Nephron (organoid): ENCODE measurements around the gene UBAC2.

Experiments used
- H3K27ac Mint-ChIP-seq, 3 experiments: 2 replicates each; pipeline ENCODE4 v1.8.0; 2020; ENCODE audit warnings: mixed read lengths in 3 of 3, mild to moderate bottlenecking in 2 of 3, moderate library complexity in 1 of 3
- H3K27me3 Mint-ChIP-seq: 2 replicates; pipeline ENCODE4 v1.8.0; 2021; ENCODE audit warnings: low read depth, mild to moderate bottlenecking, moderate library complexity, mixed read lengths
- H3K36me3 Mint-ChIP-seq: 2 replicates; pipeline ENCODE4 v1.8.0; 2020; ENCODE audit warnings: low read depth, mixed read lengths
- H3K4me1 Mint-ChIP-seq: 2 replicates; pipeline ENCODE4 v1.8.0; 2020; ENCODE audit warnings: mixed read lengths
- H3K4me3 Mint-ChIP-seq, 3 experiments: 2 replicates each; pipeline ENCODE4 v1.8.0; 2020; ENCODE audit warnings: mild to moderate bottlenecking in 3 of 3, mixed read lengths in 3 of 3, moderate library complexity in 2 of 3
- H3K9me3 Mint-ChIP-seq: 2 replicates; pipeline ENCODE4 v1.8.0; 2020; ENCODE audit warnings: mixed read lengths
- TF ChIP-seq, protein P1 (sequence below), 3 experiments: fragments of 200-600 bp; sonication (generic); IDR thresholded peaks; one replicate each; pipeline ENCODE4 v1.5.0; 2021; ENCODE audit warnings: antibody characterized with exemption in 3 of 3; ENCODE audit not compliant: unreplicated experiment in 3 of 3

UBAC2 gene

DNA sequence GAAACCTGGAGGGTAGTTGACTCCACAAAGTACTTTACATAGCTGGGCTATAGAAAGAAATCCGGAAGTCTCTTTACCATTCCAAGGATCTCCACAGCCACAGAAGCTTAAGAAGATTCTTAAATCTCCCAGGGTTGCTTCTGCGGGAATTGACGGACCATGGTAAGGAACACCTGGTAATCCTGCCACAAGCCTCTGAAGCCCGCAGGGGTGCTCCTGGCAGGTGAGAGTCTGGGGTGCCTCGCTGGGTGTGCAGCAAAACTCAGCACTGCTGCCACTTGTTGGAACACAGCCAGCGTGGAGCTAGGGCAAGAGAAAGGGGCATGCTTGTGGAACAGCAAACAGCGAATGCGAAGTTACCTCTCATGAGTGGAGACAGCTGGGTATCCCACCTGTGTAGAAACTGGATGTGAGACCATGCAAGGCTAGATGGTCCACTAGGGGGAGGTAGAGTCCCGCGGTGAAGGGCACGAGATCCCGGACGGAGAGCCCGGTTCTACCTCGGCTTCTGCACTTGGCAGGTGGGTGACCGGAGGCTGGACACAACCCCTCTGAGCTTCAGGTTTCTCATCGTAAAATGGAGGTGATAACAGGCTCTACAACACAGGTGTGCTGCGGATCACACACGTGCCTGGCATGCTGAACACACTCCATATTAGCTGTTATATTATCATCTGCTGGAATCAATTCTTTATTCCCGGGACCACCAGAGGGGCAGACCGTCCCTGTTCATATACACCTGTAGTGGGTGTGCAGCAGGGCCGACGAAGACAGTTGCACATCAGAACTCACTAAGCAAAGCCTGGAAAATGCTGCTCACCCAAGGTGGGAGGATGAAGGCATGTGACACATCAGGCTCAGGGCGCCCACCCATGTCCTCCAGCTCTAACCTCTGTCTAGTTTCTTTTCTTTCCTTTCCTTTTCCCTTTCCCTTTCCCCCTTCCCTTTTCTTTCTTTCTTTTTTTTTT, 24.1 kb upstream of the UBAC2 start:
- Mint-ChIP-seq H3K36me3 (no peaks in the 10 kb centered on the region), H3K4me1 (no peaks in the 10 kb centered on the region), H3K27me3 (peaks cover 16% of the 10 kb centered on the region), H3K9me3 (peaks cover 13% of the 10 kb centered on the region), H3K4me3 (no peak overlapping the region), H3K27ac (no peak overlapping the region)
- TF ChIP-seq, protein P1, sequence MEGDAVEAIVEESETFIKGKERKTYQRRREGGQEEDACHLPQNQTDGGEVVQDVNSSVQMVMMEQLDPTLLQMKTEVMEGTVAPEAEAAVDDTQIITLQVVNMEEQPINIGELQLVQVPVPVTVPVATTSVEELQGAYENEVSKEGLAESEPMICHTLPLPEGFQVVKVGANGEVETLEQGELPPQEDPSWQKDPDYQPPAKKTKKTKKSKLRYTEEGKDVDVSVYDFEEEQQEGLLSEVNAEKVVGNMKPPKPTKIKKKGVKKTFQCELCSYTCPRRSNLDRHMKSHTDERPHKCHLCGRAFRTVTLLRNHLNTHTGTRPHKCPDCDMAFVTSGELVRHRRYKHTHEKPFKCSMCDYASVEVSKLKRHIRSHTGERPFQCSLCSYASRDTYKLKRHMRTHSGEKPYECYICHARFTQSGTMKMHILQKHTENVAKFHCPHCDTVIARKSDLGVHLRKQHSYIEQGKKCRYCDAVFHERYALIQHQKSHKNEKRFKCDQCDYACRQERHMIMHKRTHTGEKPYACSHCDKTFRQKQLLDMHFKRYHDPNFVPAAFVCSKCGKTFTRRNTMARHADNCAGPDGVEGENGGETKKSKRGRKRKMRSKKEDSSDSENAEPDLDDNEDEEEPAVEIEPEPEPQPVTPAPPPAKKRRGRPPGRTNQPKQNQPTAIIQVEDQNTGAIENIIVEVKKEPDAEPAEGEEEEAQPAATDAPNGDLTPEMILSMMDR (IDR thresholded peaks at IDR 0.05; ENCODE audit: unreplicated experiment in 3 of 3) = peak; percentile 75 to 87 (median 80)

DNA sequence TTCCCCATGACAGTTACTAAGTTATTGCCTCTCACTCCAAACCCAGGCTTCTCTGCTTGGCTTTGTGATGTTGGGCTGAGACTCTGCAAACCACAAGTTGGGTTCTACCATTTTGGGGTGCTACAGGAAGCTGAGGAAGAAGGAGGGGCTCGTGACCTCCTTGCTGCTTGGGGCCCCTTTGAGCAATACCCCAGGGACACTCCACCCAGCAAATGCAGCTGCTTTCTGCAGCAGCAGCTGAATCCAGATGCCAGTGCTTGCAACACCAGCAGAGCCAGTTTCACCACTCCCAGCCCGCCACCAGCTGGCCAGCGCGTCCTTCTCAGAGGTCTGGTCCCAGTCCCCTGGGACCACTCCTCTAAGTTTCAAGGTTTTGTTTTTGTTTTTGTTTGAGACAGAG, 22.0 kb upstream of the UBAC2 start:
- H3K4me1 Mint-ChIP-seq = no peaks in the 10 kb centered on the region
- no peaks in the 10 kb centered on the region for H3K36me3 Mint-ChIP-seq
- H3K4me3 Mint-ChIP-seq = no peak overlapping the region
- peaks cover 16% of the 10 kb centered on the region for H3K27me3 Mint-ChIP-seq
- no peak overlapping the region for H3K27ac Mint-ChIP-seq
- peaks cover 9% of the 10 kb centered on the region for H3K9me3 Mint-ChIP-seq
- TF ChIP-seq, protein P1 (IDR thresholded peaks at IDR 0.05; ENCODE audit: unreplicated experiment in 3 of 3) = no peak

DNA sequence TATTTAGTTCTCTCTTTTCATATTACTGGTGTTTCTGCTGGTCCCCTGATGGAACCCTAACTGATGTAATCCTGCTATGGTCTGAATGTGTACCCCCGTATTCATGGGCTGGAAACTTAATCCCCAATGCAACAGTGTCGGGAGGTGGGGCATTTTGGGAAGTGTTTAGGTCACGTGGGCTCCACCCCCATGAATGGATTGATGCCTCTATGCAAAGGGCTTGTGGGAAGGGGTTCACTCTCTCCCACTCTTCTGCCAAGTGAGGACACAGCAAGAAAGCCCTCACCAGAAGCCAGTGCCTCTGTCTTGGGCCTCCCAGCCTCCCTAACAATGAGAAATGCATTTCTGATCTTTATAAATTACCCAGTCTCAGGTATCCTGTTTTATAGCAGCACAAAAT, 21.2 kb upstream of the UBAC2 start:
- Mint-ChIP-seq H3K27ac (no peak overlapping the region), H3K27me3 (peaks cover 16% of the 10 kb centered on the region), H3K9me3 (peaks cover 11% of the 10 kb centered on the region), H3K4me3 (no peak overlapping the region), H3K4me1 (no peaks in the 10 kb centered on the region), H3K36me3 (no peaks in the 10 kb centered on the region)
- TF ChIP-seq, protein P1 (IDR thresholded peaks at IDR 0.05; ENCODE audit: unreplicated experiment in 3 of 3) = no peak

DNA sequence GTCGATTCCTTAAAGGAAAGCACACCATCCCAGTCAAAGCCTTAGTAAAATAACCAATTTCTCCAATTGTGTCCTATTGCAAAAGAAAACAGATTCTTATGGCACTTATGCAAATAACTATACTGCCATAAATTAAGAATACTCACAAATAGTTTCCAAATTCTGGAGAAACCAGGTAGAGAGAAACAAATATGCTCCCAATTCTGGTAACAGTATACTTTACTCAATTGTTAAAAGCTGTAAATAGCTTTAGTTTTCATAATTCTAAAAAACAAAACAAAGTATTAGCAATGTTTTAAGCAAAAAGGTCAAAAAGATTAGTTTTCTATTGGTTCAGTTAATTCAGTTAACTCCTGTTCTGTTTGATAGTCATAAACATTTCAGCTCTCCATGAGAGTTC, 18.2 kb upstream of the UBAC2 start:
- Mint-ChIP-seq H3K27ac (no peak overlapping the region), H3K4me3 (no peak overlapping the region), H3K9me3 (peaks cover 11% of the 10 kb centered on the region), H3K36me3 (no peaks in the 10 kb centered on the region), H3K27me3 (peaks cover 3% of the 10 kb centered on the region), H3K4me1 (no peaks in the 10 kb centered on the region)
- TF ChIP-seq, protein P1 (IDR thresholded peaks at IDR 0.05; ENCODE audit: unreplicated experiment in 3 of 3) = no peak

DNA sequence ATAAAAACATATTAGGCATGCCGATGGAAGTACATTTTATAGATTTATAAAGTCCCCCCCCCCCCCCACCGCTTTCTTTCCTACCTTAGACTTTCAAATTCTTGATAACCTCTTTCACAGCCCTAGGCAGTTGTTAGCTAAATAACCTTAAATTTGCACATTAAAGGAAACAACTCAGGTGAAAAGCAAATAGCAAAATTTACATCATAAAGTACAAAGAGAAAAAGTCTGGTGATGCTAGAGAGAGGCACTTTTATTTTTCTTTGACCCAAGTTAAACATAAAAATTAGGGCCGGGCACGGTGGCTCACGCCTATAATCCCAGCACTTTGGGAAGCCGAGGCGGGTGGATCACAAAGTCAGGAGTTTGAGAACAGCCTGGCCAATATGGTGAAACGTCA, 15.0 kb upstream of the UBAC2 start:
- H3K4me1 Mint-ChIP-seq = no peaks in the 10 kb centered on the region
- H3K4me3 Mint-ChIP-seq = no peak overlapping the region
- H3K27ac Mint-ChIP-seq = no peak overlapping the region
- peaks cover 9% of the 10 kb centered on the region for H3K9me3 Mint-ChIP-seq
- H3K36me3 Mint-ChIP-seq = no peaks in the 10 kb centered on the region
- TF ChIP-seq, protein P1 (IDR thresholded peaks at IDR 0.05; ENCODE audit: unreplicated experiment in 3 of 3) = no peak
- H3K27me3 Mint-ChIP-seq = no peaks in the 10 kb centered on the region
